Keratinocyte (primary cell): ENCODE measurements around the gene LMO2. TPM values are rescaled to one million over a fixed set of nuclear protein-coding genes. Genes with fewer than 3 reads are reported as not detected.
"Not testable (repeated sequence)": the region's sequence is repeated elsewhere in the genome, so short reads cannot be mapped to it uniquely, and the experiment has no call there.

ENCODE experiments used
- DNase-seq: peaks from one replicate; pipeline ENCODE4 v3.0.0-alpha.2; 2011; ENCODE audit warnings: low read depth, missing footprints, low spot score
- FAIRE-seq: peaks from 2 replicates; lab custom pipeline; 2011; peaks lifted over from hg19 to GRCh38; lab: Jason Lieb, UNC
- H2AFZ ChIP-seq: 2 replicates; pipeline ENCODE4 v1.6.0; 2012; ENCODE audit warnings: low read length, control low read depth, inconsistent platforms; ENCODE audit not compliant: control insufficient read depth
- H3K27ac ChIP-seq: 2 replicates; pipeline ENCODE4 v1.5.1; 2011; ENCODE audit warnings: low read length; ENCODE audit not compliant: control insufficient read depth, insufficient read depth
- H3K27me3 ChIP-seq: 3 replicates; pipeline ENCODE4 v1.6.0; 2011; ENCODE audit warnings: low read length; ENCODE audit not compliant: control insufficient read depth, insufficient read depth; ENCODE audit errors: extremely low read depth
- H3K36me3 ChIP-seq, 2 experiments: 2 replicates in 1 of 2; 3 replicates in 1 of 2; pipeline ENCODE4 v1.5.1; 2011; ENCODE audit warnings: low read length in 2 of 2, mild to moderate bottlenecking in 1 of 2; ENCODE audit not compliant: control insufficient read depth in 2 of 2, insufficient read depth in 2 of 2; ENCODE audit errors: extremely low read depth in 1 of 2
- H3K4me1 ChIP-seq: 3 replicates; pipeline ENCODE4 v1.5.1; 2011; ENCODE audit warnings: low read length; ENCODE audit not compliant: control insufficient read depth, insufficient read depth; ENCODE audit errors: extremely low read depth
- H3K4me2 ChIP-seq: 3 replicates; pipeline ENCODE4 v1.6.0; 2011; ENCODE audit warnings: low read depth, low read length; ENCODE audit not compliant: control insufficient read depth, insufficient read depth; ENCODE audit errors: extremely low read depth
- H3K4me3 ChIP-seq, 3 experiments: fragments of 200-600 bp in 1 of 3; sonication (generic) in 1 of 3; 2 replicates in 2 of 3; 3 replicates in 1 of 3; pipeline ENCODE4 v1.5.1; 2011 to 2016; ENCODE audit warnings: low read length in 3 of 3, mild to moderate bottlenecking in 3 of 3, control low read depth in 2 of 3, inconsistent platforms in 1 of 3, low read depth in 1 of 3, mixed read lengths in 1 of 3, mixed run types in 1 of 3, moderate library complexity in 1 of 3; ENCODE audit not compliant: control insufficient read depth in 2 of 3, insufficient read depth in 2 of 3; ENCODE audit errors: extremely low read depth in 1 of 3
- H3K79me2 ChIP-seq: 2 replicates; pipeline ENCODE4 v1.6.0; 2012; ENCODE audit warnings: low read length; ENCODE audit not compliant: control insufficient read depth, insufficient read depth
- H3K9ac ChIP-seq: 3 replicates; pipeline ENCODE4 v1.6.0; 2011; ENCODE audit warnings: low read length; ENCODE audit not compliant: control insufficient read depth, insufficient read depth; ENCODE audit errors: extremely low read depth
- H3K9me1 ChIP-seq: 3 replicates; pipeline ENCODE4 v1.6.0; 2011; ENCODE audit warnings: low read length; ENCODE audit not compliant: control insufficient read depth, insufficient read depth; ENCODE audit errors: extremely low read depth
- H3K9me3 ChIP-seq: 2 replicates; pipeline ENCODE4 v1.5.1; 2012; ENCODE audit warnings: low read depth, low read length; ENCODE audit not compliant: control insufficient read depth
- H4K20me1 ChIP-seq: 3 replicates; pipeline ENCODE4 v1.6.0; 2011; ENCODE audit warnings: low read length; ENCODE audit not compliant: control insufficient read depth, insufficient read depth; ENCODE audit errors: extremely low read depth
- CTCF ChIP-seq, 3 experiments: IDR thresholded peaks in 1 of 3; conservative IDR thresholded peaks in 1 of 3; optimal IDR thresholded peaks in 1 of 3; 2 replicates in 2 of 3; 3 replicates in 1 of 3; pipeline versions ENCODE3 to v1.5.1; 2011; ENCODE audit warnings: low read length in 3 of 3, mild to moderate bottlenecking in 3 of 3, moderate library complexity in 2 of 3, control low read depth in 1 of 3, inconsistent platforms in 1 of 3; ENCODE audit not compliant: insufficient read depth in 2 of 3; ENCODE audit errors: extremely low read depth in 1 of 3
- EZH2 ChIP-seq: IDR thresholded peaks from one replicate; pipeline ENCODE4 v1.6.1; 2012; ENCODE audit warnings: inconsistent platforms, mild to moderate bottlenecking, low read length, moderate library complexity
- dilution Hi-C: fragments of 300-500 bp; cut with MboI; formaldehyde crosslinking; loops from one replicate; pipeline ENCODE4 v1.7.0; 2020; ENCODE audit warnings: low sequenced_read_pairs; ENCODE audit not compliant: extremely low pct_ligation_motif_present
- polyA plus RNA-seq, 5 experiments: library from polyadenylated mRNA; depleted of rRNA in 3 of 5; stranded (reverse) in 3 of 5; stranded (forward) in 1 of 5; unstranded in 1 of 5; fragments of >200 nt; gene quantifications; 1 replicate in 1 of 5; 2 replicates in 3 of 5; 3 replicates in 1 of 5; pipeline versions ENCODE4 v1.2.1 to v1.2.3, GENCODE V29; 2011 to 2012; ENCODE audit warnings: missing spikeins in 2 of 5, low read depth in 1 of 5, low replicate concordance in 1 of 5

Gene LMO2
- polyA plus RNA-seq, 1 donor (not counting 4 experiments of a cell fraction or from before 2014, with no cell fraction given) = 1.1 TPM

GRCh38 chr11:33843018-33843417 is 48.9 kb downstream of the LMO2 start:
- Histone ChIP-seq H3K9me1 (no peaks in the 10 kb centered on the region), H3K27me3 (peaks cover 13% of the 10 kb centered on the region), H3K27ac (no peak overlapping the region), H3K36me3 (no peaks in the 10 kb centered on the region), H3K4me1 (no peaks in the 10 kb centered on the region), H3K79me2 (no peaks in the 10 kb centered on the region), H3K4me2 (no peak overlapping the region), H3K9me3 (no peaks in the 10 kb centered on the region), H4K20me1 (no peaks in the 10 kb centered on the region), H2AFZ (no peak overlapping the region), H3K9ac (no peak overlapping the region), H3K4me3 (no peak overlapping the region)
- dilution Hi-C loops = no loop called here
- no peak for DNase-seq
- TF ChIP-seq CTCF (optimal IDR thresholded peaks at IDR 0.05 in 1 of 3, IDR thresholded peaks at IDR 0.05 in 1 of 3, conservative IDR thresholded peaks at IDR 0.05 in 1 of 3; ENCODE audit: extremely low read depth in 1 of 3, insufficient read depth in 2 of 3, low read length in 3 of 3) = no peak
- TF ChIP-seq EZH2 = no peak
- no peak for FAIRE-seq

GRCh38 chr11:33842236-33842915 is 49.5 kb downstream of the LMO2 start:
- H3K9ac ChIP-seq = no peak overlapping the region
- no peak for TF ChIP-seq CTCF (optimal IDR thresholded peaks at IDR 0.05 in 1 of 3, IDR thresholded peaks at IDR 0.05 in 1 of 3, conservative IDR thresholded peaks at IDR 0.05 in 1 of 3; ENCODE audit: extremely low read depth in 1 of 3, insufficient read depth in 2 of 3, low read length in 3 of 3)
- no peak for TF ChIP-seq EZH2
- no peaks in the 10 kb centered on the region for H3K9me1 ChIP-seq
- DNase-seq = no peak
- H3K4me3 ChIP-seq = no peak overlapping the region
- H3K27ac ChIP-seq = no peak overlapping the region
- no peaks in the 10 kb centered on the region for H3K79me2 ChIP-seq
- FAIRE-seq = no peak
- H3K4me2 ChIP-seq = no peak overlapping the region
- dilution Hi-C loops = no loop called here
- H3K4me1 ChIP-seq = no peaks in the 10 kb centered on the region
- no peaks in the 10 kb centered on the region for H3K9me3 ChIP-seq
- peaks cover 13% of the 10 kb centered on the region for H3K27me3 ChIP-seq
- no peak overlapping the region for H2AFZ ChIP-seq
- no peaks in the 10 kb centered on the region for H4K20me1 ChIP-seq
- H3K36me3 ChIP-seq = no peaks in the 10 kb centered on the region

- H3K4me1 ChIP-seq, H3K4me2 ChIP-seq, H3K36me3 ChIP-seq, H4K20me1 ChIP-seq, FAIRE-seq, dilution Hi-C loops, H2AFZ ChIP-seq, H3K9me1 ChIP-seq, H3K4me3 ChIP-seq, DNase-seq, H3K79me2 ChIP-seq, H3K9ac ChIP-seq, H3K27ac ChIP-seq, H3K9me3 ChIP-seq: not testable (repeated sequence)
- H3K27me3 ChIP-seq = peaks cover 13% of the 10 kb centered on the region
Measured at GRCh38 chr11:33838234-33838633, 53.6 kb downstream of the LMO2 start.

GRCh38 chr11:33837334-33837733 is 54.5 kb downstream of the LMO2 start:
- H3K9me3 ChIP-seq, H3K4me1 ChIP-seq, H3K4me3 ChIP-seq, H3K4me2 ChIP-seq, H3K9ac ChIP-seq, FAIRE-seq, H4K20me1 ChIP-seq, H3K27ac ChIP-seq, H3K9me1 ChIP-seq, H3K79me2 ChIP-seq, H2AFZ ChIP-seq, H3K36me3 ChIP-seq, DNase-seq, dilution Hi-C loops: not testable (repeated sequence)
- H3K27me3 ChIP-seq = peaks cover 11% of the 10 kb centered on the region
